GM12878 (cell line): ENCODE data around the gene SLAMF8. TPM values are rescaled to one million over a fixed set of nuclear protein-coding genes. Genes with fewer than 3 reads are reported as not detected.

Experiments used
- ATAC-seq: fragments of 200-7000 bp; cut with Tn5 transposase; 3 replicates; pipeline ENCODE4 v1.9.1; 2020; ENCODE audit warnings: mild to moderate bottlenecking, moderate library complexity
- BruUV-seq: library from RNA; stranded (reverse); fragments of 400-500 nt; replicated peaks from 2 replicates; lab custom pipeline; 2021; lab: Mats Ljungman, UMichigan
- CTCF ChIA-PET: fragments of 300-600 bp; sonication (Branson Sonifier 250); formaldehyde crosslinking; extraction: SDS; loops from one replicate; lab custom pipeline; 2021; ENCODE audit warnings: inconsistent platforms; lab: Yijun Ruan, JAX
- POLR2A ChIA-PET: fragments of 350-600 bp; formaldehyde crosslinking; extraction: SDS; loops from one replicate; lab custom pipeline; 2021; ENCODE audit warnings: inconsistent platforms; lab: Charles Lee
- RAD21 ChIA-PET: fragments of 300-600 bp; sonication (Branson Sonifier 250); formaldehyde crosslinking; loops from one replicate; lab custom pipeline; 2023; ENCODE audit warnings: antibody characterized with exemption; ENCODE audit not compliant: unreplicated experiment; lab: Charles Lee
- SMC1A ChIA-PET: fragments of 300-600 bp; sonication (Branson Sonifier 250); formaldehyde crosslinking; loops from one replicate; lab custom pipeline; 2023; ENCODE audit not compliant: unreplicated experiment, uncharacterized antibody; lab: Charles Lee
- DNase-seq: peaks from one replicate; pipeline ENCODE4 v3.0.0-alpha.2; 2011; ENCODE audit warnings: low read depth, low spot score
- FAIRE-seq: peaks from 3 replicates; lab custom pipeline; 2011; peaks lifted over from hg19 to GRCh38; lab: Jason Lieb, UNC
- H2AFZ ChIP-seq: 2 replicates; pipeline ENCODE4 v1.6.0; 2011; ENCODE audit warnings: low read depth, low read length, control low read depth; ENCODE audit not compliant: control insufficient read depth
- H3K27ac ChIP-seq: 2 replicates; pipeline ENCODE4 v1.5.1; 2011; ENCODE audit warnings: control low read depth; ENCODE audit not compliant: control insufficient read depth, insufficient read depth
- H3K27me3 ChIP-seq, 2 experiments: replicated peaks in 1 of 2; 2 replicates each; pipeline versions ENCODE4 v1.6.0 to v1.6.1; 2011; ENCODE audit warnings: low read length in 1 of 2; ENCODE audit not compliant: control insufficient read depth in 2 of 2, insufficient read depth in 2 of 2
- H3K36me3 ChIP-seq, 2 experiments: 2 replicates each; pipeline ENCODE4 v1.5.1; 2011; ENCODE audit warnings: low read length in 1 of 2; ENCODE audit not compliant: control insufficient read depth in 2 of 2, insufficient read depth in 2 of 2
- H3K4me1 ChIP-seq: 2 replicates; pipeline ENCODE4 v1.6.1; 2011; ENCODE audit warnings: mild to moderate bottlenecking, low read length, moderate library complexity, mixed read lengths; ENCODE audit not compliant: control insufficient read depth, insufficient read depth
- H3K4me2 ChIP-seq: 2 replicates; pipeline ENCODE4 v1.6.0; 2011; ENCODE audit warnings: control low read depth; ENCODE audit not compliant: control insufficient read depth, insufficient read depth
- H3K4me3 ChIP-seq: fragments of 200-600 bp; sonication (generic); 2 replicates; pipeline ENCODE4 v1.5.1; 2016
- H3K79me2 ChIP-seq: 2 replicates; pipeline ENCODE4 v1.6.0; 2011; ENCODE audit warnings: low read length; ENCODE audit not compliant: control insufficient read depth, insufficient read depth
- H3K9ac ChIP-seq: 2 replicates; pipeline ENCODE4 v1.8.0; 2011; ENCODE audit warnings: low read length, control low read depth, mixed read lengths; ENCODE audit not compliant: control insufficient read depth, insufficient read depth
- H3K9me3 ChIP-seq: replicated peaks from 3 replicates; pipeline ENCODE4 v1.5.1; 2011; ENCODE audit warnings: mild to moderate bottlenecking, low read length; ENCODE audit not compliant: control insufficient read depth, insufficient read depth
- H4K20me1 ChIP-seq: 2 replicates; pipeline ENCODE4 v1.6.0; 2011; ENCODE audit not compliant: control insufficient read depth, insufficient read depth
- ASH2L ChIP-seq: fragments of 300-600, 200-600 bp; sonication (generic); IDR thresholded peaks from 2 replicates; pipeline ENCODE4 v1.6.1; 2017; ENCODE audit warnings: low read depth, mild to moderate bottlenecking, borderline replicate concordance
- CTCF ChIP-seq, 3 experiments: IDR thresholded peaks in 2 of 3; conservative IDR thresholded peaks in 1 of 3; 2 replicates each; pipeline ENCODE4 v1.5.1; 2011; ENCODE audit warnings: low read depth in 3 of 3, low read length in 3 of 3, mild to moderate bottlenecking in 3 of 3, control low read depth in 2 of 3, moderate library complexity in 2 of 3, inconsistent platforms in 1 of 3, mixed read lengths in 1 of 3; ENCODE audit not compliant: control insufficient read depth in 2 of 3, insufficient read depth in 1 of 3; ENCODE audit errors: extremely low read depth in 1 of 3
- IRF4 ChIP-seq: IDR thresholded peaks from 2 replicates; pipeline ENCODE4 v1.6.1; 2011; ENCODE audit warnings: low read depth, low read length
- KLF5 ChIP-seq: fragments of 450-650 bp; IDR thresholded peaks from 2 replicates; pipeline ENCODE4 v1.6.1; 2014; ENCODE audit warnings: mild to moderate bottlenecking; ENCODE audit not compliant: partially characterized antibody
- MEF2A ChIP-seq: IDR thresholded peaks from 2 replicates; pipeline ENCODE4 v1.6.1; 2011; ENCODE audit warnings: low read depth, mild to moderate bottlenecking, low read length, moderate library complexity; ENCODE audit not compliant: insufficient read depth
- PKNOX1 ChIP-seq: fragments of 450-650 bp; IDR thresholded peaks from 2 replicates; pipeline ENCODE4 v1.6.1; 2016; ENCODE audit warnings: mild to moderate bottlenecking
- RB1 ChIP-seq: fragments of 450-650 bp; formaldehyde crosslinking; IDR thresholded peaks from 2 replicates; pipeline ENCODE4 v1.6.1; 2017; ENCODE audit warnings: mild to moderate bottlenecking, borderline replicate concordance
- RELA ChIP-seq: fragments of 450-650 bp; IDR thresholded peaks from 2 replicates; pipeline ENCODE4 v1.8.0; 2014; ENCODE audit warnings: borderline replicate concordance; ENCODE audit not compliant: partially characterized antibody
- SIX5 ChIP-seq: IDR thresholded peaks from 2 replicates; pipeline ENCODE4 v1.6.1; 2011; ENCODE audit warnings: mild to moderate bottlenecking, low read depth, low read length, moderate library complexity; ENCODE audit not compliant: severe bottlenecking
- SRF ChIP-seq, 2 experiments: IDR thresholded peaks; 2 replicates each; pipeline ENCODE4 v1.6.1; 2011; ENCODE audit warnings: low read depth in 2 of 2, low read length in 2 of 2, mild to moderate bottlenecking in 1 of 2, moderate library complexity in 1 of 2
- ZBTB33 ChIP-seq: fragments of 450-650 bp; IDR thresholded peaks from 2 replicates; pipeline ENCODE4 v1.6.1; 2017; ENCODE audit warnings: mild to moderate bottlenecking
- ZNF274 ChIP-seq: IDR thresholded peaks from one replicate; pipeline ENCODE4 v1.8.0; 2011; ENCODE audit not compliant: insufficient read length, insufficient read depth
- ZZZ3 ChIP-seq: IDR thresholded peaks from 2 replicates; pipeline ENCODE4 v1.6.1; 2011; ENCODE audit warnings: low read depth; ENCODE audit not compliant: control insufficient read depth, insufficient read length
- WGBS: methylation state at CpG from one replicate; pipeline ENCODE4 v1.1.6; 2016; ENCODE audit warnings: low lambda C conversion rate; ENCODE audit not compliant: insufficient replicate concordance, insufficient coverage; ENCODE audit errors: missing lambda C conversion rate; 5-methylcytosine and 5-hydroxymethylcytosine counted together
- in situ Hi-C: fragments of 300-500 bp; cut with MboI; formaldehyde crosslinking; loops from 9 replicates; pipeline ENCODE4 v1.14.3; 2018; ENCODE audit warnings: mixed read lengths
- intact Hi-C: fragments of 100-400 bp; cut with micrococcal nuclease; formaldehyde crosslinking; loops from one replicate; pipeline ENCODE4 v1.14.2; 2022; ENCODE audit not compliant: unreplicated experiment
- polyA plus RNA-seq, 11 experiments: library from polyadenylated mRNA; depleted of rRNA in 4 of 11; unstranded in 6 of 11; stranded (reverse) in 5 of 11; fragments of >200 nt; fragmentation: Nextera tagmentation in 4 of 11; fragmentation: Illumina TruSeq in 1 of 11; extraction: Ambion mirVana in 4 of 11; extraction: Trizol in 1 of 11; gene quantifications; 1 replicate in 1 of 11; 2 replicates in 10 of 11; pipeline versions ENCODE4 v1.2.1 to v1.2.3, GENCODE V29; 2011 to 2016; ENCODE audit warnings: inconsistent platforms in 2 of 11, missing spikeins in 2 of 11, low read depth in 1 of 11
- total RNA-seq, 4 experiments: library from RNA; depleted of rRNA in 3 of 4; stranded (reverse); fragments of >200 nt in 3 of 4; fragmentation: Illumina TruSeq in 1 of 4; extraction: Trizol in 1 of 4; gene quantifications; 2 replicates each; pipeline versions ENCODE4 v1.2.1 to v1.2.3, GENCODE V29; 2013 to 2021
- TF ChIP-seq, protein P1 (sequence below): fragments of 450-650 bp; IDR thresholded peaks from 2 replicates; pipeline ENCODE4 v1.6.1; 2017; ENCODE audit warnings: mild to moderate bottlenecking, low read depth, inconsistent platforms; ENCODE audit not compliant: poor library complexity, severe bottlenecking

SLAMF8 gene
- total and polyA plus RNA-seq, 10 of the 15 experiments (the other 5 are each of a cell fraction or from before 2014, with no cell fraction given), result 0.04 to 0.69 (median 0.10) TPM; not detected in 3

- ChIA-PET RAD21 (no interaction called here), POLR2A (no interaction called here), SMC1A (interaction anchor here (1.2 to 1.5 kb wide), 3 partner anchors 43 to 499 kb away, joined by 3 to 6 read pairs (median 4); no protein-coding TSS in a partner anchor), CTCF (interaction anchor here (1.8 to 5.0 kb wide), 2 partner anchors 13 to 79 kb away, joined by 4 to 23 read pairs; no protein-coding TSS in a partner anchor)
- ATAC-seq, result no peak
- Histone ChIP-seq H3K27me3 (no peaks in the 10 kb centered on the region; a peak in 1 of 4 replicates), H3K9ac (no peak overlapping the region), H3K4me3 (no peak overlapping the region), H3K4me2 (no peak overlapping the region), H3K36me3 (no peaks in the 10 kb centered on the region), H3K9me3 (no peaks in the 10 kb centered on the region), H4K20me1 (no peaks in the 10 kb centered on the region), H2AFZ (no peak overlapping the region), H3K4me1 (no peaks in the 10 kb centered on the region), H3K79me2 (no peaks in the 10 kb centered on the region), H3K27ac (no peak overlapping the region)
- in situ Hi-C loops, result no loop called here
- DNase-seq, result no peak
- no peak for FAIRE-seq
- 62% methylated on average over 6 of the region's 6 CpGs for WGBS
- intact Hi-C loops, result no loop called here
- no TSS peak for BruUV-seq
- TF ChIP-seq ZBTB33 (no peak), IRF4 (no peak), KLF5 (no peak), ZNF274 (no peak), PKNOX1 (no peak), MEF2A (no peak), ZZZ3 (no peak), SRF (IDR thresholded peaks at IDR 0.05; ENCODE audit: low read depth in 2 of 2, low read length in 2 of 2) (no peak), RB1 (no peak), SIX5 (no peak), CTCF (IDR thresholded peaks at IDR 0.05 in 2 of 3, conservative IDR thresholded peaks at IDR 0.05 in 1 of 3; ENCODE audit: control insufficient read depth in 2 of 3, extremely low read depth in 1 of 3, insufficient read depth in 1 of 3, low read depth in 3 of 3, low read length in 3 of 3) (no peak), ASH2L (no peak), RELA (no peak)
- TF ChIP-seq, protein P1, sequence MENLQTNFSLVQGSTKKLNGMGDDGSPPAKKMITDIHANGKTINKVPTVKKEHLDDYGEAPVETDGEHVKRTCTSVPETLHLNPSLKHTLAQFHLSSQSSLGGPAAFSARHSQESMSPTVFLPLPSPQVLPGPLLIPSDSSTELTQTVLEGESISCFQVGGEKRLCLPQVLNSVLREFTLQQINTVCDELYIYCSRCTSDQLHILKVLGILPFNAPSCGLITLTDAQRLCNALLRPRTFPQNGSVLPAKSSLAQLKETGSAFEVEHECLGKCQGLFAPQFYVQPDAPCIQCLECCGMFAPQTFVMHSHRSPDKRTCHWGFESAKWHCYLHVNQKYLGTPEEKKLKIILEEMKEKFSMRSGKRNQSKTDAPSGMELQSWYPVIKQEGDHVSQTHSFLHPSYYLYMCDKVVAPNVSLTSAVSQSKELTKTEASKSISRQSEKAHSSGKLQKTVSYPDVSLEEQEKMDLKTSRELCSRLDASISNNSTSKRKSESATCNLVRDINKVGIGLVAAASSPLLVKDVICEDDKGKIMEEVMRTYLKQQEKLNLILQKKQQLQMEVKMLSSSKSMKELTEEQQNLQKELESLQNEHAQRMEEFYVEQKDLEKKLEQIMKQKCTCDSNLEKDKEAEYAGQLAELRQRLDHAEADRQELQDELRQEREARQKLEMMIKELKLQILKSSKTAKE, result no peak
Measured at GRCh38 chr1:159877695-159878444, 51.2 kb downstream of the SLAMF8 start.
